ENCODE results near the gene KRTAP4-12.
A peak's percentile ranks its signal among the peaks of the same experiment; 100 is the strongest.
"Not testable (repeated sequence)": the region's sequence is repeated elsewhere in the genome, so short reads cannot be mapped to it uniquely, and the experiment has no call there.

Gene KRTAP4-12

DNA sequence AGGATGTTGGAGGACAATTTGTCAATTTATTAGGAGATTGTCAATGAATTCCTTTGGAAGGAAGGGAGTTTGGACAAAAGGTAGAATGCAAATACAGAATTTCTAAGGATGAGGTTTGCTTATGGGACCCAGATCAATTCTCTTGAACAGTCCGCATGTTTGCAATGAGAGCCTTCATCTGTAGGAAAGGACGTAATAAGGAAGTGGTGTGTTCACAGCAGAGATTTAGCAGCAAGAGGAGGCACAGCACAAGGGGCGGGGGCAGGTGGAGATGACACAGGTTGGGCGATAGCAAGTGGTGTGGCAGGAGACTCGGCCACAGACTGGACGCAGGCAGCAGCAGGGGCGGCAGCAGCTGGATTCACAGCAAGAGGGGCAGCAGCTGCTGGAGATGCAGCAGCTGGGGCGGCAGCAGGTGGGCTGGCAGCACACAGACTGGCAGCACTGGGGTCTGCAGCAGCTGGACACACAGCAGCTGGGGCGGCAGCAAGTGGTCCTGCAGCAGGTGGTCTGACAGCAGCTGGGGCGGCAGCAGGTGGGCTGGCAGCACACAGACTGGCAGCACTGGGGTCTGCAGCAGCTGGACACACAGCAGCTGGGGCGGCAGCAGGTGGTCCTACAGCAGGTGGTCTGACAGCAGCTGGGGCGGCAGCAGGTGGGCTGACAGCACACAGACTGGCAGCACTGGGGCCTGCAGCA, 541 bp downstream of the KRTAP4-12 start:
- DNase-seq = not testable (repeated sequence)

DNA sequence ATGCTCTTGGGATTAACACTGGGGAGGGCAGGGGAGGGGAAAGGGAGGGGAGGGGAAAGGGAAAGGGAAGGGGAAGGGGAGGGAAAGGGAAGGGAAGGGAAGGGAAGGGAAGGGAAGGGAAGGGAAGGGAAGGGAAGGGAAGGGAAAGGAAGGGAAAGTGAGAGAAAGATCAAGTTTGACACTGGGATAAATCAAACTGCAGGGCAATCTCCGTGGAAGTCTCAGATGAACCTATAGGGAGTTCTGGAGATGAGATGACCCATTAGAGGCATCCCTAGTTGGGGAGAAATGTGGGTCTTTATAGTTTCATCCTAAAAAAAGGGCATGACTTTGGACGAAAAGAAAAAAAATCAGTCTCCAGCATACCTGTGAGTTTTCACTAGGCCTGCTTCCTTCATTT, 2.2 kb downstream of the KRTAP4-12 start:
- no peak for DNase-seq

DNA sequence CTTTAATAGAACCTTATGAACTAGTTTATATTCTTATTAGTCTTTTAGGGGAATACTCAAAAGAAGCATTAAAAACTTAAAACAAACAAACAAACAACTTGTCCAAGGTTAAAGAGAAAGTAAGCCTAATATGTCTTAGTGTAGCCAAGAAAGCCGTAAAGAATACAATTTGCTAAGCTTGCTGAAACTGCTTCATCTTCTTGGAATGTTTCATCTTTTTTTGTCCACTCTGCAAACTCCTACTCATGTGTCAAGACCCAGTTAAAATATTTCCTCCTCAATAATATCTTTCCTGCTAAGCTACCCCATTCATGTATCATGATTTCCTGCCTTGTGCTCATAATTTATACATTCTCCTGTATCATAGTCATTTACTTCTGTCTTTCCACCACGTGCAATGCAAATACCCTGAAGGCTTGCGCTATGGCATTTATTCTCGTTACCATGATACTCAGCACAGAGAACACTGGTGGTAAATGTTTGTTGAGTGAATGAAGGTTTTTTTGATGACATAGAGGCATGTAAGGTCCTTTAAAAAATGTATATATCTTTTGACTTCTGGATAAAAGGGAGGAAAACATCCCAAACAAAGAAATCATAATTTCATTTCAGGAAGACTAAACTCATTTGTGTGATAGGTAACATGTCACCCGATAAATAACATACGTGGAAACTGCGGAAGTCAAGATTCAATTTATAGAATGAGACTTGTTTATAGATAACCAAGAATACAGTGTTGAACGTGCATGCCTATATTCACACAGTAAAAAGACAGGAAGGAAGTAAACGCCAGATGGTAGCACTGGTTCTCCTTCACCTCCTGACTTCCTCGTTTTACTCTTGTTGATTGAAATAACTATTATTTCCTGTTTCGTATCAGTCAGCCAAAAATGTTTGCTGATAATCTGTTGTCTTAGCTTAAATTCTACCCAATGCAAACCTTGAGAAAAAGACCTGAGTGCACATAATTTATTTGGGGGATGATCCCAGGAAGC, 4.0 kb downstream of the KRTAP4-12 start:
- peak; percentile 18 for DNase-seq

DNA sequence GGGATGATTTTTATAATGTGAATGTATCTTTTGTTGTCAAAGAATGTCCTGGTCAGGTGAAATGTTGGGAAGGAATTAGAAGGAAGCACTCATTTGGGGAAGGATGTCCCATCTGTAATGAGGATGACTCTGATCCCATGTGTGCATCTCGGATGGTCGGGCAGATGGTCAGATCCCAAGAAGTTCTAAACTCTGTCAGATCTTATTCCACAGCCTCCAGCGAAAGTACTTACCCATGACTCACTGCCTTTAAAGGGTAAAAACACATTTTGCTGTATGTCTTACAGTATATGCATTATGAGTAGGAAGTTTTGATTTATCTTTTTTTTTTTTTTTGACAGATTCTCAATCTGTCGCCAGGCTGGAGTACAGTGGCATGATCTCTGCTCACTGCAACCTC, 5.3 kb downstream of the KRTAP4-12 start:
- DNase-seq = peak; percentile 29

DNA sequence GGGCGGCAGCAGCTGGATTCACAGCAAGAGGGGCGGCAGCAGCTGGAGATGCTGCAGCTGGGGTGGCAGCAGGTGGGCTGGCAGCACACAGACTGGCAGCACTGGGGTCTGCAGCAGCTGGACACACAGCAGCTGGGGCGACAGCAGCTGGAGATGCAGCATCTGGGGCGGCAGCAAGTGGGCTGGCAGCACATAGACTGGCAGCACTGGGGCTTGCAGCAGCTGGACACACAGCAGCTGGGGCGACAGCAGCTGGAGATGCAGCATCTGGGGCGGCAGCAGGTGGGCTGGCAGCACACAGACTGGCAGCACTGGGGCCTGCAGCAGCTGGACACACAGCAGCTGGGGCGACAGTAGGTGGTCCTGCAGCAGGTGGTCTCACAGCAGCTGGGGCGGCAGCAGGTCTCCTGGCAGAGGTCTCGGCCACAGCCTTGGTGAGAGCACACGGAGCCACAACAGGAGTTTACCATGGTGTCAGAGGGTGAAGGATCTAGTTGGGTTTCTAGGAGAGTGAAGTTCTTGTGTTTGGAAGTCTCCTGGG, 6.1 kb downstream of the KRTAP4-12 start, which contains the start of gene KRTAP4-11:
Gene KRTAP4-11, minus strand, starts transcription at position 528 of the 541 bp plus-strand sequence. Its CDS starts 58 bp downstream, at position 470.
- DNase-seq = not testable (repeated sequence)

DNA sequence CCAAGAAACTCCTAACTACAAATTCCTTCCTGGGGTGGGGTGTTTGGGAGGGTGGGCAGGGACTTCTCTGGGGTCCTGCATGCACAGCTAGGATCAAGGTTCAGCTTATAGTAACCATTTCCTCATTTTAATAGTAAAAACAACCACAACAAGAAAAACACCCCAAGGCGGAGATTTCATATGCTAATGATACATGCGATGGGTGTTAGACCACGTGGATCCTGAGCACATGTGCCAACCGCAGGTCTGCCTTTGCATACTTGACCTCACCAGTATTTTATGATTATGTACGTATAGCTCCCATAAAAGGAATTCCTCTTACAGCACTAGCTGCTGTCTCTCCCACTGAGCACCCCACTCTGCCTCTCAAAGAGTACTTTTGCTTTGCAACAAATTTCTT, 7.7 kb downstream of the KRTAP4-12 start:
- no peak for DNase-seq

DNA sequence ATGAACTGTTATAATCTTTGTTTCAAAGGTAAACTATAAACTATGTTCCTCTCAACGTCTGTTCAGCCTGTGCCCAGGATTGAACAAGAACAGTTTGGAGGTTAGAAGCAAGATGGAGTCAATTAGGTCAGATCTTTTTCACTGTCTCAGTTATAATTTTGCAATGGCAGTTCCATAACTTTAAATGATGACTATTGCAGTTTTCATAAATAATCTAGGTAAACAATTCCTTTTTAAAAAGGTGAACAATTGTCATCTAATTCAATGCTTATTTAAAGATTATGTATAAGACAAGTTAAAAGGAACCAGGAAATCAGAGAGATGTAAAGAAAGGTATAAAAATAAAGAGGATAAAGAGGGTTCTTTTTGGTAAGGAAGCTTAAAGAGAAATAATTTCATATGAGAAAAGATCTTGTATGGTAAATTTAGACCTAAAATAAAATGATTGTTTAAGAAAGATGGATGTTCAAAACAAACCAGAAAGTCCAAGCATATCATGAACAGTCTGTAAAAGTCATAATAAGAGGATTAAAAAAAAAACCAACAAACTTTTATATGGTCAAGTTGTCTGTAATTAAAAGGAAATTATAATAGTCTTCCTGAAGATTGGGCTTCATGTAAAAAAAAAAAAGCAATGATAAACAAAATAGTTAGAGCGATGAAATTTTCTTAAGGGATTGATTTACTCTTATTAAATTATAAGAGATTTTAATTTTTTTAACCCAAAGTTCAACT, 12.7 kb downstream of the KRTAP4-12 start:
- DNase-seq = no peak

DNA sequence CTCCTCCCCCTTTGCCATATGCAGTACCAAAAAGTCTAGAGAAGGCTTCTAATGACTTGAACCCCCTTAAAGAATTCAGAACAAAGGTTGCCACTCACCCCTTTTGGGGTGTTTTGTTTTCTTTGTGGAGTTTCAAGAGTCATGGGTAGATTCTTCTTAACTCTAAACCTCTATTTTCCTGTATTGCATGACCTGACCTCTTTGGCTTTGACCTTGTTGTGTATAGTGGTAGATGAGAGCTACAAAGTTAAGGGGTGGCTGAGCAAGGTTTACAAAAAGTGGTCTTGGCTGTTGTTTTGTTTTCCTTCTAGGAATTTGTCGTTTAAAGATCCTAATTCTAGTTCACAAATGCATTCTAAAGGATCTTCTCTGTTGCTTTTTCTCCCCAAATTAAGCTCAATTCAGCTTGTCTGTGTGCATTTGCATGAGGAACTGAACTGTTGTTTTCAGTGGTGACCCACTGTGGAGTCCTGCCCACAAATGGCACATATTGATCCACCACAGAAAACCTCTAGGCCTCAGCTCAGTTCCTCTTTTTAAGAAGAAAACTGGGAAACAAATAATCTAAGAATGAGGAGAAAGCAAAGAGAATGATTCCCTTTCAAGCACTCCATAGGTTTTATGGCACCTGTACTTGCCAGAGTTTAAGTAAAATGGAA, 15.1 kb downstream of the KRTAP4-12 start:
- not testable (repeated sequence) for DNase-seq

DNA sequence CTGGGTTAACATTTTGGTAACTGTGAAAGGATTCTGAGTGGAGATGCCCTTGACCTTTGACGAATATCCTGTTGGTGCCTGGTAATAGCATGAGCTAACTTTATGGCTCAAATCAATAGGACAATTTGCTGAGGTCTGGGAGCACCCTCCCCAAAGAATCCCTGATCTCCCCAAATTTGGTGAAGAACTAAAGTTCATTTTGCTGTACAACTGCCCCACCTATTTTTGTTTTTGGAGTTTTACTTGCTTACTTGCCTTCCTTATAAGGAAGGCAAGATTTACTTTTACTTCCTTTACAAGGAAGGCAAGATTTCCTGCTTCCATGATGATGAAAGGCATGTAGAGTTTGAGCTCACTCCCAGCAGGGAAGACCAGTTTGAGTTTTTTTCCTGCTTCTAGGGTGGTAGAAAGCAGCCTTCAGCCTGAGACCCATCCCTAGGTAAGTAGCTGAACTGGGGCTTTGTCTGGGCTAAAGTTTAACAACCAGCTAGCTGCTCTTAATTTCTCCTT, 16.0 kb downstream of the KRTAP4-12 start:
- no peak for DNase-seq

DNA sequence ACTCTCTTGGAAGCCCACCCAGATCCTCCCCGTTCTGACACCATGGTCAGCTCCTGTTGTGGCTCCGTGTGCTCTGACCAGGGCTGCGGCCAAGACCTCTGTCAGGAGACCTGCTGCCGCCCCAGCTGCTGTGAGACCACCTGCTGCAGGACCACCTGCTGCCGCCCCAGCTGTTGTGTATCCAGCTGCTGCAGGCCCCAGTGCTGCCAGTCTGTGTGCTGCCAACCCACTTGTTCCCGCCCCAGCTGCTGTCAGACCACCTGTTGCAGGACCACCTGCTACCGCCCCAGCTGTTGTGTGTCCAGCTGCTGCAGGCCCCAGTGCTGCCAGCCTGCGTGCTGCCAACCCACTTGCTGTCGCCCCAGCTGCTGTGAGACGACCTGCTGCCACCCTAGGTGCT, 18.6 kb downstream of the KRTAP4-12 start, which contains the start of gene KRTAP4-9:
Gene KRTAP4-9, plus strand, starts transcription at position 43 of the 400 bp plus-strand sequence. Its CDS starts 0 bp downstream, at position 43.
- DNase-seq = not testable (repeated sequence)

DNA sequence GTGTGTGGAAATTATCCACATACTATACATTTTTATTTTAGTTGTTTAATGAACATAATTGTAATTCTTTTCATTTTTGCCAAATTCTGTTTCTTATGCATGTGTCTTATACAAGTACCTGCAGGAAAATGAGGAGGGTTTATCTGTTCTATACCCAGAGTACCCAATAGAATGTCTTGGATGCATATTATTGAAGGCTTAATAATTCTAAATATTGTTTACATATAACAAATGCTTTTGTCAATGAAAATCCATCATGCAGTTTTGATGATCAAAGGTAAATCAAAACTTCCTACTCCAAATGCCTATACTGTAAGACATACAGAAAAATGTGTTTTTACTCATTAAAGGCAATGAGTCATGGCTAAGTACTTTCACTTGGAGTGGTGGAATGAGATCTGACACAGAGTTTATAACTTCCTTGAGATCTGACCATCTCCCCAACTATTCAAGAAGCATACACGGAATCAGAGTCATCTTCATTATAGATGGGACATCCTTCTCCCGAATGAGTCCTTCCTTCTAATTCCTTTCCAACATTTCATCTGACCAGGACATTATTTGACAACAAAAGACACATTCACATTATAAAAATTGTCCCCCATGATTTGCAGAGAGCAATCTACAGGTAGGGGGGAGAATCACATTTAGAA, 19.5 kb downstream of the KRTAP4-12 start:
- not testable (repeated sequence) for DNase-seq

DNA sequence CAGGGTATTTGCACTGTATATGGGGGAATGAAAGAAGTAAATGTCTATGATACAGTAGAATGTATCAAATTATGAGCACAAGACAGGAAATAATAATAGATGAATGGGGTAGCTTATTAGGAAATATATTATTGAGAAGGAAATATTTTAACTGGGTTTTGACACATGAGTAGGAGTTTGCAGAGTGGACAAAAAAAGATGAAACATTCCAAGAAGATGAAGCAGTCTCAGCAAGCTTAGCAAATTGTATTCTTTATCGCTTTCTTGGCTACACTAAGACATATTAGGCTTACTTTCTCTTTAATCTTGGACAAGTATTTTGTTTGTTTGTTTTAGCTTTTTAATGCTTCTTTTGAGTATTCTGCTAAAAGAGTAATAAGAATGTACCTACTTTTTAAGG, 20.1 kb downstream of the KRTAP4-12 start:
- no peak for DNase-seq

DNA sequence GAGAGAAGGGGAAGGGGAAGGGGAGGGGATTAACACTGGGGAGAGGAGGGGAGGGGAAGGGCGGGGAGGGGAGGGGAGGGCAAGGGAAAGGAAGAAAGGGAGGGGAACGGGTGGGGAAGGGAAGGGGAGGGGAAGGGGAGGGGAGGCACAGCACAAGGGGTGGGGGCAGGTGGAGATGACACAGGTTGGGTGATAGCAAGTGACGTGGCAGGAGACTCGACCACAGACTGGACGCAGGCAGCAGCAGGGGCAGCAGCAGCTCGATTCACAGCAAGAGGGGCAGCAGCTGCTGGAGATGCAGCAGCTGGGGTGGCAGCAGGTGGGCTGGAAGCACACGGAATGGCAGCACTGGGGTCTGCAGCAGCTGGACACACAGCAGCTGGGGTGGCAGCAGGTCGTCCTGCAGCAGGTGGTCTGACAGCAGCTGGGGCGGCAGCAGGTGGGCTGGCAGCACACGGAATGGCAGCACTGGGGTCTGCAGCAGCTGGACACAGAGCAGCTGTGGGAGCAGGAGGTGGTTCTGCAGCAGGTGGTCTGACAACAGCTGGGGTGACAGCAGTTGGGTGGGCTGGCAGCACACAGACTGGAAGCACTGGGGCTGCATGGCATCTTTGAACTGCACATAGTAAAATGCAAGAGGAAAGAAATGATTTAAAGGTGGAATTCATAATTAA, 22.3 kb downstream of the KRTAP4-12 start, which contains the start of gene KRTAP4-16:
Gene KRTAP4-16, minus strand, starts transcription at position 624 of the 674 bp plus-strand sequence. Its CDS starts 0 bp downstream, at position 624.
- DNase-seq = no peak

DNA sequence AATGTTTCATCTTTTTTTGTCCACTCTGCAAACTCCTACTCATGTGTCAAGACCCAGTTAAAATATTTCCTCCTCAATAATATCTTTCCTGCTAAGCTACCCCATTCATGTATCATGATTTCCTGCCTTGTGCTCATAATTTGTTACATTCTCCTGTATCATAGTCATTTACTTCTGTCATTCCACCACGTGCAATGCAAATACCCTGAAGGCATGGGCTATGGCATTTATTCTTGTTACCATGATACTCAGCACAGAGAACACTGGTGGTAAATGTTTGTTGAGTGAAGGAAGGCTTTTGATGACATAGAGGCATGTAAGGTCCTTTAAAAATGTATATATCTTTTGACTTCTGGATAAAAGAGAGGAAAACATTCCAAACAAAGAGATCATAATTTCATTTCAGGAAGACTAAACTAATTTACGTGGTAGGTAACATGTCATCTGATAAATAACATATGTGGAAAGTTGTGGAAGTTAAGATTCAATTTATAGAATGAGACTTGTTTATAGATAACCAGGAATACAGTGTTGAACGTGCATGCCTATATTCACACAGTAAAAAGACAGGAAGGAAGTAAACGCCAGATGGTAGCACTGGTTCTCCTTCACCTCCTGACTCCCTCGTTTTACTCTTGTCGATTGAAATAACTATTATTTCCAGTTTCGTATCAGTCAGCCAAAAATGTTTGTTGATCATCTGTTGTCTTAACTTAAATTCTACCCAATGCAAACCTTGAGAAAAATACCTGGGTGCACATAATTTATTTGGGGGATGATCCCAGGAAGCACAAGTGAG, 24.1 kb downstream of the KRTAP4-12 start:
- peak; percentile 86 for DNase-seq

DNA sequence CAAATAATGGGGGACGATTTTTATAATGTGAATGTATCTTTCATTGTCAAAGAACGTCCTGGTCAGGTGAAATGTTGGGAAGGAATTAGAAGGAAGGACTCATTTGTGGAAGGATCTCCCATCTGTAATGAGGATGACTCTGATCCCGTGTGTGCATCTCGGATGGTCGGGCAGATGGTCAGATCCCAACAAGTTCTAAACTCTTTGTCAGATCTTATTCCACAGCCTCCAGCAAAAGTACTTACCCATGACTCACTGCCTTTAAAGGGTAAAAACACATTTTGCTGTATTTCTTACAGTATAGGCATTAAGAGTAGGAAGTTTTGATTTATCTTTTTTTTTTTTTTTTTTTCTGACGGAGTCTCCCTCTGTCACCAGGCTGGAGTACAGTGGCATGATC, 25.5 kb downstream of the KRTAP4-12 start:
- peak; percentile 47 for DNase-seq

DNA sequence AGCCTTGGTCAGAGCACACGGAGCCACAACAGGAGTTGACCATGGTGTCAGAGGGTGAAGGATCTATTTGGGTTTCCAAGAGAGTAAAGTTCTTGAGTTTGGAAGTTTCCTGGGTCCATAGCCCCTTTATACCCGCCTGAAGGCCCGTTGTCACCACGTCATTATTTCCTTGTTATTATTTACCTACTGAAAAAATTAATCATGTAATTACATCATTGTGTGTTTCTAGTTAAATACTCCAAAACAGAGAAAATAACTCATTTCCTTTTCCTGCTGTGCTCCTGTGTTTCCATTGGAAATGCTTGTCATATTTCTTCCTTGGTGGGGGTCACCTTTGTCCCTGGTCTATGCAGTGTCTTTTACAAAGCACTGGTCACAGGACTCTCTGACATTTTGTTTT, 25.9 kb downstream of the KRTAP4-12 start, which contains the start of gene KRTAP4-8:
Gene KRTAP4-8, minus strand, starts transcription at position 101 of the 400 bp plus-strand sequence. Its CDS starts 58 bp downstream, at position 43.
- DNase-seq = no peak

DNA sequence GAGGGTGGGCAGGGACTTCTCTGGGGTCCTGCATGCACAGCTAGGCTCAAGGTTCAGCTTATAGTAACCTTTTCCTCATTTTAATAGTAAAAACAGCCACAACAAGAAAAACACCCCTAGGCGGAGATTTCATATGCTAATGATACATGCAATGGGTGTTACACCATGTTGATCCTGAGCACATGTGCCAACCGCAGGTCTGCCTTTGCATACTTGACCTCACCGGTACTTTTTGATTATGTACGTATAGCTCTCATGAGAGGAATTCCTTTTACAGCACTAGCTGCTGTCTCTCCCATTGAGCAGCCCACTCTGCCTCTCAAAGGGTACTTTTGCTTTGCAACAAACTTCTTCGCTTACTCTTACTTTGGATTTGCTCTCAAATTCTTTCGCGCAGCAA, 27.9 kb downstream of the KRTAP4-12 start:
- no peak for DNase-seq

DNA sequence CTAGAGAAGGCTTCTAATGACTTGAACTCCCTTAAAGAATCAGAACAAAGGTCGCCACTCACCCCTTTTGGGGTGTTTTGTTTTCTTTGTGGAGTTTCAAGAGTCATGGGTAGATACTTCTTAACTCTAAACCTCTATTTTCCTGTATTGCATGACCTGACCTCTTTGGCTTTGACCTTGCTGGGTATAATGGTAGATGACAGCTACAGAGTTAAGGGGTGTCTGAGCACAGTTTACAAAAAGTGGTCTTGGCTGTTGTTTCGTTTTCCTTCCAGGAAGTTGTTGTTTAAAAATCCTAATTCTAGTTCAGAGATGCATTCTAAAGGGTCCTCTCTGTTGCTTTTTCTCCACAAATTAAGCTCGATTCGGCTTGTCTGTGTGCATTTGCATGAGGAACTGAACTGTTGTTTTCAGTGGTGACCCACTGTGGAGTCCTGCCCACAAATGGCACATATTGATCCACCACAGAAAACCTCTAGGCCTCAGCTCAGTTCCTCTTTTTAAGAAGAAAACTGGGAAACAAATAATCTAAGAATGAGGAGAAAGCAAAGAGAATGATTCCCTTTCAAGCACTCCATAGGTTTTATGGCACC, 35.1 kb downstream of the KRTAP4-12 start:
- not testable (repeated sequence) for DNase-seq
